GM12878 (cell line): Measurements from ENCODE around the gene STK35. TPM values are rescaled to one million over a fixed set of nuclear protein-coding genes. Genes with fewer than 3 reads are reported as not detected.

Source experiments
- CHD1 ChIP-seq: IDR thresholded peaks from 2 replicates; pipeline ENCODE4 v1.6.1; 2012; ENCODE audit warnings: low read depth, low read length, improper control_type of control experiment
- HSF1 ChIP-seq: fragments of 150-350 bp; IDR thresholded peaks from 2 replicates; pipeline ENCODE4 v1.6.1; 2014; ENCODE audit warnings: mild to moderate bottlenecking, low read depth, low read length
- IRF3 ChIP-seq: fragments of 450-650 bp; IDR thresholded peaks from 2 replicates; pipeline ENCODE4 v1.6.1; 2014; ENCODE audit warnings: mild to moderate bottlenecking
- JUNB ChIP-seq: IDR thresholded peaks from 2 replicates; pipeline ENCODE4 v1.6.1; 2016; ENCODE audit warnings: antibody characterized with exemption, mild to moderate bottlenecking
- MYB ChIP-seq: fragments of 150-350 bp; IDR thresholded peaks from 2 replicates; pipeline ENCODE4 v1.6.1; 2014; ENCODE audit warnings: mild to moderate bottlenecking, low read depth, low read length, borderline replicate concordance
- POLR2AphosphoS5 ChIP-seq: IDR thresholded peaks from 2 replicates; pipeline ENCODE4 v1.6.1; 2011; ENCODE audit warnings: mild to moderate bottlenecking, low read length, inconsistent platforms
- RAD21 ChIP-seq: IDR thresholded peaks from 2 replicates; pipeline ENCODE4 v1.6.1; 2011; ENCODE audit warnings: mild to moderate bottlenecking, low read depth, low read length, moderate library complexity; ENCODE audit not compliant: insufficient read depth
- STAT3 ChIP-seq: IDR thresholded peaks from 2 replicates; pipeline ENCODE4 v1.6.1; 2011; ENCODE audit warnings: low read depth, low read length, improper control_type of control experiment
- SUZ12 ChIP-seq: fragments of 200-600 bp; sonication (generic); IDR thresholded peaks from one replicate; pipeline ENCODE4 v1.6.1; 2018; ENCODE audit warnings: antibody characterized with exemption, mild to moderate bottlenecking; ENCODE audit not compliant: unreplicated experiment
- ZBTB40 ChIP-seq: fragments of 450-650 bp; IDR thresholded peaks from 2 replicates; pipeline ENCODE4 v1.6.1; 2016; ENCODE audit warnings: mild to moderate bottlenecking, moderate library complexity, borderline replicate concordance
- ZZZ3 ChIP-seq: IDR thresholded peaks from 2 replicates; pipeline ENCODE4 v1.6.1; 2011; ENCODE audit warnings: low read depth; ENCODE audit not compliant: control insufficient read depth, insufficient read length
- polyA plus RNA-seq, 11 experiments: library from polyadenylated mRNA; depleted of rRNA in 4 of 11; unstranded in 6 of 11; stranded (reverse) in 5 of 11; fragments of >200 nt; fragmentation: Nextera tagmentation in 4 of 11; fragmentation: Illumina TruSeq in 1 of 11; extraction: Ambion mirVana in 4 of 11; extraction: Trizol in 1 of 11; gene quantifications; 1 replicate in 1 of 11; 2 replicates in 10 of 11; pipeline versions ENCODE4 v1.2.1 to v1.2.3, GENCODE V29; 2011 to 2016; ENCODE audit warnings: inconsistent platforms in 2 of 11, missing spikeins in 2 of 11, low read depth in 1 of 11
- total RNA-seq, 4 experiments: library from RNA; depleted of rRNA in 3 of 4; stranded (reverse); fragments of >200 nt in 3 of 4; fragmentation: Illumina TruSeq in 1 of 4; extraction: Trizol in 1 of 4; gene quantifications; 2 replicates each; pipeline versions ENCODE4 v1.2.1 to v1.2.3, GENCODE V29; 2013 to 2021
- TF ChIP-seq, protein P1 (sequence below): fragments of 450-650 bp; IDR thresholded peaks from 2 replicates; pipeline ENCODE4 v1.6.1; 2017; ENCODE audit warnings: mild to moderate bottlenecking, moderate library complexity
- TF ChIP-seq, protein P2 (sequence below): fragments of 450-650 bp; conservative IDR thresholded peaks from 2 replicates; pipeline ENCODE4 v1.6.1; 2017; ENCODE audit warnings: mild to moderate bottlenecking, moderate library complexity

The STK35 gene
- total and polyA plus RNA-seq, 10 of the 15 experiments (the other 5 are each of a cell fraction or from before 2014, with no cell fraction given), result 2.9 to 19.4 (median 9.6) TPM

- TF ChIP-seq MYB (no peak), IRF3 (no peak), POLR2AphosphoS5 (no peak), ZBTB40 (no peak), HSF1 (no peak), JUNB (no peak), SUZ12 (no peak), CHD1 (no peak), RAD21 (no peak), ZZZ3 (no peak), STAT3 (no peak)
- TF ChIP-seq, protein P1, sequence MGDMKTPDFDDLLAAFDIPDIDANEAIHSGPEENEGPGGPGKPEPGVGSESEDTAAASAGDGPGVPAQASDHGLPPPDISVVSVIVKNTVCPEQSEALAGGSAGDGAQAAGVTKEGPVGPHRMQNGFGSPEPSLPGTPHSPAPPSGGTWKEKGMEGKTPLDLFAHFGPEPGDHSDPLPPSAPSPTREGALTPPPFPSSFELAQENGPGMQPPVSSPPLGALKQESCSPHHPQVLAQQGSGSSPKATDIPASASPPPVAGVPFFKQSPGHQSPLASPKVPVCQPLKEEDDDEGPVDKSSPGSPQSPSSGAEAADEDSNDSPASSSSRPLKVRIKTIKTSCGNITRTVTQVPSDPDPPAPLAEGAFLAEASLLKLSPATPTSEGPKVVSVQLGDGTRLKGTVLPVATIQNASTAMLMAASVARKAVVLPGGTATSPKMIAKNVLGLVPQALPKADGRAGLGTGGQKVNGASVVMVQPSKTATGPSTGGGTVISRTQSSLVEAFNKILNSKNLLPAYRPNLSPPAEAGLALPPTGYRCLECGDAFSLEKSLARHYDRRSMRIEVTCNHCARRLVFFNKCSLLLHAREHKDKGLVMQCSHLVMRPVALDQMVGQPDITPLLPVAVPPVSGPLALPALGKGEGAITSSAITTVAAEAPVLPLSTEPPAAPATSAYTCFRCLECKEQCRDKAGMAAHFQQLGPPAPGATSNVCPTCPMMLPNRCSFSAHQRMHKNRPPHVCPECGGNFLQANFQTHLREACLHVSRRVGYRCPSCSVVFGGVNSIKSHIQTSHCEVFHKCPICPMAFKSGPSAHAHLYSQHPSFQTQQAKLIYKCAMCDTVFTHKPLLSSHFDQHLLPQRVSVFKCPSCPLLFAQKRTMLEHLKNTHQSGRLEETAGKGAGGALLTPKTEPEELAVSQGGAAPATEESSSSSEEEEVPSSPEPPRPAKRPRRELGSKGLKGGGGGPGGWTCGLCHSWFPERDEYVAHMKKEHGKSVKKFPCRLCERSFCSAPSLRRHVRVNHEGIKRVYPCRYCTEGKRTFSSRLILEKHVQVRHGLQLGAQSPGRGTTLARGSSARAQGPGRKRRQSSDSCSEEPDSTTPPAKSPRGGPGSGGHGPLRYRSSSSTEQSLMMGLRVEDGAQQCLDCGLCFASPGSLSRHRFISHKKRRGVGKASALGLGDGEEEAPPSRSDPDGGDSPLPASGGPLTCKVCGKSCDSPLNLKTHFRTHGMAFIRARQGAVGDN, result no peak
- TF ChIP-seq, protein P2, sequence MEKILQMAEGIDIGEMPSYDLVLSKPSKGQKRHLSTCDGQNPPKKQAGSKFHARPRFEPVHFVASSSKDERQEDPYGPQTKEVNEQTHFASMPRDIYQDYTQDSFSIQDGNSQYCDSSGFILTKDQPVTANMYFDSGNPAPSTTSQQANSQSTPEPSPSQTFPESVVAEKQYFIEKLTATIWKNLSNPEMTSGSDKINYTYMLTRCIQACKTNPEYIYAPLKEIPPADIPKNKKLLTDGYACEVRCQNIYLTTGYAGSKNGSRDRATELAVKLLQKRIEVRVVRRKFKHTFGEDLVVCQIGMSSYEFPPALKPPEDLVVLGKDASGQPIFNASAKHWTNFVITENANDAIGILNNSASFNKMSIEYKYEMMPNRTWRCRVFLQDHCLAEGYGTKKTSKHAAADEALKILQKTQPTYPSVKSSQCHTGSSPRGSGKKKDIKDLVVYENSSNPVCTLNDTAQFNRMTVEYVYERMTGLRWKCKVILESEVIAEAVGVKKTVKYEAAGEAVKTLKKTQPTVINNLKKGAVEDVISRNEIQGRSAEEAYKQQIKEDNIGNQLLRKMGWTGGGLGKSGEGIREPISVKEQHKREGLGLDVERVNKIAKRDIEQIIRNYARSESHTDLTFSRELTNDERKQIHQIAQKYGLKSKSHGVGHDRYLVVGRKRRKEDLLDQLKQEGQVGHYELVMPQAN, result no peak
- TF ChIP-seq, all 136 proteins: peak for 0
These were observed 20.9 kb upstream of the STK35 start (continued) for GRCh38 chr20:2080532-2081224.
